Omental fat pad (tissue), 4 donors: ENCODE data around the gene SHISA7. TPM values are rescaled to one million over a fixed set of nuclear protein-coding genes. Genes with fewer than 3 reads are reported as not detected.

ENCODE experiments used
- ATAC-seq: fragments of 150-250 bp; one replicate; pipeline ENCODE4 v1.9.1; 2016; ENCODE audit warnings: mild to moderate bottlenecking, moderate library complexity; ENCODE audit not compliant: low FRiP score
- DNase-seq: peaks from one replicate; pipeline ENCODE4 v3.0.0-alpha.2; 2019; ENCODE audit warnings: low spot score
- CTCF ChIP-seq, 3 donors: fragments of 450-650 bp; IDR thresholded peaks; one replicate each; pipeline ENCODE4 v1.5.1; 2016 to 2017; ENCODE audit warnings: antibody characterized with exemption in 3 of 3, mild to moderate bottlenecking in 3 of 3, moderate library complexity in 2 of 3
- total RNA-seq, 4 donors: library from RNA; depleted of rRNA; stranded (reverse); fragments of >200 nt; gene quantifications; one replicate each; pipeline ENCODE4 v1.1.0, GENCODE V29; 2016

The SHISA7 gene
- total RNA-seq, 4 donors from 2014 or later = not detected

GRCh38 chr19:55443824-55444480 lies 852 bp upstream of the SHISA7 start:
- no peak for TF ChIP-seq CTCF (IDR thresholded peaks at IDR 0.05)
- no peak for ATAC-seq
- DNase-seq = no peak

- ATAC-seq = no peak
- no peak for DNase-seq
- TF ChIP-seq CTCF (IDR thresholded peaks at IDR 0.05) = no peak
Measured at GRCh38 chr19:55442372-55442961, 633 bp downstream of the SHISA7 start.

GRCh38 chr19:55441692-55442321 lies 1.3 kb downstream of the SHISA7 start:
- TF ChIP-seq CTCF (IDR thresholded peaks at IDR 0.05) = no peak
- DNase-seq = no peak

GRCh38 chr19:55441319-55441691 lies 1.8 kb downstream of the SHISA7 start:
- TF ChIP-seq CTCF (IDR thresholded peaks at IDR 0.05) = no peak
- ATAC-seq = no peak
- DNase-seq = no peak

More at GRCh38 chr19:55441692-55442321, 1.3 kb downstream of the SHISA7 start:
- no peak for ATAC-seq

- no peak for TF ChIP-seq CTCF (IDR thresholded peaks at IDR 0.05)
- ATAC-seq = no peak
- no peak for DNase-seq
Measured at GRCh38 chr19:55440411-55441105, 2.5 kb downstream of the SHISA7 start.

GRCh38 chr19:55439052-55439451 lies 4.0 kb downstream of the SHISA7 start:
- no peak for ATAC-seq
- TF ChIP-seq CTCF (IDR thresholded peaks at IDR 0.05) = no peak
- no peak for DNase-seq
